Hematopoietic multipotent progenitor cell treated with erythropoietin and hydrocortisone succinate and interleukin-3 and kit ligand, for 8 days (in vitro differentiated cells): ENCODE results near the gene FADS2.
A peak's percentile ranks its signal among the peaks of the same experiment; 100 is the strongest.

Experiments used
- DNase-seq: peaks from one replicate; pipeline ENCODE4 v3.0.0-alpha.2; 2015

The FADS2 gene

DNA sequence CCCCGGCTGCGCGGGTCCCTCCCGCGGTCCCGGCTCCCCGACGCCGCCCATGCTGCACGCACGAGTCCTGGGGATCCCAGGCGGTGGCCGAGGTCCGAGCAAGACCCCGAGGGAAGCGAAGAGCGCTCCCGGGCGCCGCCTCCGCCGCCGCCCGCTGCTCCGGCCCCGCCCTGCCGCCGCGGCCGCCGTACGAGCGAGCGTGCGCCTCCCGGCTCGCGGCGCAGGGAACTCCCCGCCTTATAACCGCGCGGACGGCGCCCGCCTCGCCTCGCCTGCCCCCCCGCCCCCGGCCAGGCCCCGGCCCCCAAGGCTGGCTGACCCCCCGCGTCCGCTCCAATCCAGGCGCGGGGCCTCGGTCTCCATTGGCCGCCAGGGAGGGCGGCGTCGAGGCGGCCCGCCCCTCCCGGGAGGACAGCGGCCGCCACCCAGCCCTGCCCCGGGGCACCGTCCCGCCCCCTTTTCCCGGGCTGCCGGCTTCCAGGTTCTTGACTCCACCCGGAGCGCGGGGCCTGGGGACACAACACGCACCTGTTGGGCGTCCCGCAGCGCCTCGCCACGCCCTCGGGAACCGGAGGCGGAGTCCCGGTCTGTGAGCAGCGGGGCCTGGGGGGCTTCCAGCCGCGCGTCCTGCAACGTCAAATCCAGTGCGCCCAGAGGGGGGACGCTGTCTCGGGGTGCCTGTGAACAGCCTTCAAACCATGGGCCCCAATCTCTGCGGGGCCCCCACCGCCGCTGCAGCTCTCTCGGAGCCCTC lies 63.4 kb downstream of the FADS2 start, which contains the start of gene FADS3:
TSS of gene FADS3 (minus strand) at position 215 of the 754 bp plus-strand sequence. CDS start at position 51, 164 bp downstream.
- peak; percentile 76 for DNase-seq

- no peak for DNase-seq
These were observed 63.9 kb downstream of the FADS2 start for GRCh38 chr11:61892085-61892370.

- peak; percentile 63 for DNase-seq
These were observed 65.9 kb downstream of the FADS2 start for GRCh38 chr11:61893981-61894380.

GRCh38 chr11:61895046-61895717 lies 67.1 kb downstream of the FADS2 start:
- DNase-seq = no peak

DNA sequence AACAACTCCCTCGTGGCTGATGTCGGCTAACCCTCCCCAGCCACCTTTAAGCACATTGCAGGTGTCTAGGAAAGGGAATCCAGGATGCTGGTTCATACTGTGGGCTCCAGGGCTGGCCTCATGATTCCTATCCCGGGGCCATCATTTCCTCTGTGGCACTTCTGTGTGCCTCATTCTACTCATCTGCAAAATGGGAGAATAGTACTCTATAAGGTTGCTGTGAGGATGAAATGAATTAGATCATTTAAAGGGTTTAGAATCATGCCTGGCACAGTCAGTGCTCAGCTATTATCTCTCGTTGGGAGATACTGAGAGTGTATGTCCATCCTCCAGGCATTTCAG lies 67.6 kb downstream of the FADS2 start:
- DNase-seq = no peak

GRCh38 chr11:61896665-61897386 lies 68.7 kb downstream of the FADS2 start:
- DNase-seq = no peak

GRCh38 chr11:61897387-61898246 lies 69.5 kb downstream of the FADS2 start:
- peak; percentile 77 for DNase-seq

- DNase-seq = no peak
These were observed 70.1 kb downstream of the FADS2 start for GRCh38 chr11:61898247-61898582.

- DNase-seq = peak; percentile 82
These were observed 71.2 kb downstream of the FADS2 start for GRCh38 chr11:61899146-61899841.

GRCh38 chr11:61900251-61900650 lies 72.2 kb downstream of the FADS2 start:
- no peak for DNase-seq

DNA sequence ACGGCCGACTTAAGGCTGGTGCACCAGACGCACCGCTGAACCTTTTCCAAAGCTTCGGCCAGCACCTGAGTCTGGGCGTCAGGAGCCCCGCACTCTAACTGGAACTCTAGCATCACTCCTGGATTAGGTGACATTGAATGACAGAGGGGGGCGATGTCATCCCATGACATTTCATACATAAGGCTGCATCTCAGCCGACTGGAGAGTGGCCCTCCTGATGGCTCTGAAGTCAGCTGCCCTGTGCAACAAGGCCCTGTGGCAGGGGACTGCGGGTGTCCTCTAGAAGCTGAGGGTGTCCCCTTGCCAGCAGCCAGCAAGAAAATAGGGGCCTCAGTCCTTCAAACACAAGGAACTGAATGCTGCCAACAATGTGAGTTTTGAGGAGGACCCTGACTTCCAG lies 73.3 kb downstream of the FADS2 start:
- peak; percentile 33 for DNase-seq

DNA sequence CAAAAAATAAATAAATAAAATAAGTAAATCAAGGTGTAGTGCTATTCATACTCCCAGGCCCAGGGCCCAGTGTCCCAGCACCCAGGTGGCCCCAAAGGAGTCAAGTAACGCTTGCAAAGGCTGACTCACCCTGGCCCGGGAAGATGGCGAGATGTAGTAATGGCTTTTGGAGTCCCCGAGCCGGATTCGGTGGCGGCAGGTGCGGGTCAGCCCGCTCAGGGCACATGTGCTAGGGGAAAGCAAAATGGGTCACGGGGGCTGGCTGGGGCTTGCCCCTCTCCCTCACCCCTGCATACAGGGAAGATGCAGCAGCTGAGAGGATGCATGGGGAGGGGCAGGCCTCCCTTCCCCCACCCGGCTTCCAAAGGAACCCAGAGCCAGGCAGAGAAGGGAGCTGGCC lies 74.2 kb downstream of the FADS2 start:
- no peak for DNase-seq

DNA sequence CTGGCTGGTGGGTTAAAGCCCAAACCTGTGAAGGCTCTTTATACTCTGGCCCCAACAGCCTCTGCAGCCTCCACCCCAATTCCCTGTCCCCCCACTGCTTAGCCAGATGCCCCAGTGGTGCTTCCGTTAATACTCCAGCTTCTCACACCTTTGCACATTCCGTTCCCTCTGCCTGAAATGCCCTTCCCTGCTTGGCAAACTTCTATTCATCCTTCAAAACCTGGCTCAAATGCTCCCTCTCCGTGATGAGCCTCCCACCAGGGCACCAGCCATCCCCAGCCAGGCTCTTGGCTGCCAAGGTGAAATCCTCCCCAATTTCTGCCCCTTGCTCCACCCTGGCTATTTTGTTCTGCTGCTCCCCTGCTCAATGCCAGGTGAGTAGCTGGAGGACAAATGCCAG lies 75.7 kb downstream of the FADS2 start:
- DNase-seq = no peak

DNA sequence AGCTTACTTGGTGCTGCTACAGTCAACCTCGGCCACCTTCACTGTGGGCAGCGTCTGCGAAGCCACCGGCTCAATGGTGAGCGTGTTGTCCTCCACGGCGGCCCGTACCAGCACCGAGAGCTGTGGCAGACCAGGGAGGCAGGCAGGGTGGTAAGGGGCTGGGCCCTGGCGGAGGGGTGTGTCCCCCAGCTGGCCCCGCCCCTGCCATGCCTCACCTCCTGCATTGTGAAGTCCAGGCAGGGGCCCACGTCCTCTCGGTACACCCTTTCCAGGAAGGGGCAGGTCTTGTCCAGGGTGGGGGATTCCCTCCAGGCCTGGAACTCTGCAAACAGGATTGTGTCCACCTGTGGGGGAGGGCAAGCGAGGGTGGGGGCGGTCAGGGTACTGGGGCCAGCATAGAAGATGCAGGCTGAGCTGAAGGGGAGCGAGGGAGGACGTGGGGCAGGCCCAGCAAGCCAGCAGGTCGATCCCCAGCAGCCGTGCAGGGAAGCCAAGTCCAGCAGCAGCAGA lies 76.5 kb downstream of the FADS2 start:
- peak; percentile 24 for DNase-seq

GRCh38 chr11:61905067-61905696 lies 77.1 kb downstream of the FADS2 start:
- no peak for DNase-seq

DNA sequence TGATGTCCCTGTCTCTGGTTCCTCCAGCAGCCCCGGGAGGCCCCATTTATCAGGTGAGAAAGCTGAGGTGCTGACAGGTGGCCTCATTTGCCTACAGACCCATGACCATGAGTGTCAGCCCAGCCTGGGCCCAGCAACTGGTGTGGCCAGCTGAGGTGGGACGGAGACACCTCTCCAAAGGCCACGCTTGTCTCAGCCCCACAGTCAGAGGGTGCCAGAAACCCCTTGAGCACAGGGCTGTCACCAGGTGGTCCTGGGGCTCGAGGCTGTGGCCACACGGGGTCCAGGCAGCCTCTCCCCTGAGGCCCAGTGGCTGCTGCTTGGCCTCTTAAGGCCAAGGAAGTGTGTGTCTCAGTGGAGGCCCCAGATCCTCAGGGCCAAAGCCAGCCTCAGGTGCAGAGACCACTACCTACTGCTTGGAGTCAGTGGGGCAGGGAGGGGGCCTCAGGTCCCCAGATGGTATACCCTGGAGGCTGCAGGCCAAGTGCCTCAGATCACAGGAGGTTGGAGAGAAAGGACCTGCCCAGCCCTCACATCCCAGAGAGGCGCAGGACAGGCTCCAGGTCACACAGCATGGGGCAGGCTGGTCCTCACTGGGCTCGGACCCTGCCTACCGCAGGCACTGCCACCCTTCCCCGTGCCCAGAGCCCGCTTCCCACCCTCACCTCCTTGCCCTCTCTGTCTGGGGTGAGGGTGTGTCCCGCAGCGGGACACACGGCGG lies 77.9 kb downstream of the FADS2 start:
- DNase-seq = no peak

- DNase-seq = no peak
These were observed 78.4 kb downstream of the FADS2 start for GRCh38 chr11:61906522-61906909.

GRCh38 chr11:61907282-61907681 lies 79.2 kb downstream of the FADS2 start:
- DNase-seq = no peak

- DNase-seq = no peak
These were observed 80.0 kb downstream of the FADS2 start for GRCh38 chr11:61907871-61908729.

- no peak for DNase-seq
These were observed 80.7 kb downstream of the FADS2 start for GRCh38 chr11:61908730-61909316.
